NCI-H524 (cell line): ENCODE measurements around the gene AK5.

ENCODE experiments used
- DNase-seq, 2 experiments: peaks; one replicate each; lab custom pipeline; 2025; lab: John Stamatoyannopoulos, UW

The AK5 gene

GRCh38 chr1:77590651-77591050, 308.8 kb downstream of the AK5 start:
- DNase-seq = no peak

DNA sequence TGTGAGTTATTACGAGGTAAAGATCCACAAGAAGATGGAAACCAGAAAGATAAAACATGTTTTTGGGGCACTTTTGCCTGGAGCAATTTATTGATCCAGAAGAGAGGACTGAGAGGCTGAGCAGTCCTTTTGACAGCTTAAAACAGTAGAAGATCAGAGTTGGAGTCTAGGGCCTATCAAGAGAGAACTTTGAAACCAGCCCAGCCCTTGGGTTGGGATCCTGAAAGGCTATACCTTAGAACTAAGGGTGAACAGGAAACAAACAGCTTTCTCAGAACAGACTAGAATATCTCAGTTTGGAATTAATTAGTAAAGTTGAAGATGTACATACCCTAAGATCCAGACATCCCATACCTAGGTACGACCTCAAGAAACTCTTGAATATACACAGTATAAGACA, 311.1 kb downstream of the AK5 start:
- DNase-seq = no peak

DNA sequence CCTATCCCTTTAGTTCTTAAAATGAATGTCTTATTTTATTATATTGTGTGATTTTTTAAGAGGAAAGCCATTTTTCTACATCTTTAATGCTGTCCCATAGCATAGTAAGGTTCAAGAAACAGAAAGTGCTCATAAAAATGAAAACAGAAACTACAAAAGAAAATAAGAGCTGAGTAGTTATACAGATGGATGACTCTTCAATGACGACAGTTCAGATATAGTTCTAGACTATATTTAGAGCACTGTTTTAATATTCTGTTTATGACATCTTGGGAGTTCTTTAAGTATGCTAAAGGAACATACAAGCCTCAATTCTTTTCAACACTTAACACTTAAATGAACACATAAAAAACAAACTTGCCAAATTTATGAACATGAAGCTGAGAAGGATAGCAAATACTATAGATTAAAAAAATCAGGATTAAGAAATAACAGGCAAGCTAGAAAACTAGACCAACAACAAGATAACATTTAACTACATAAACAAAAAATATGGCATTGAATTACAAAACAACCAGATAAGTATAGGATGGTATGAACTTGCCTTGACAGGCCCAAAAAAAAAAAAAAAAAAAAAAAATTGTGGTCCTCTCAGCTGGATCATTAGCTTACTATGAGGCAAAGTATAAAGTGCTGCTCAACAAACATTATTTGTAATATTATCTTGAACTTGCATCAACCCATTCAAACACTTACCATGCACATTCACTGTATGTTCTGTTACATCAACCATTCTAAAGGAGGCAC, 312.7 kb downstream of the AK5 start:
- DNase-seq = no peak

DNA sequence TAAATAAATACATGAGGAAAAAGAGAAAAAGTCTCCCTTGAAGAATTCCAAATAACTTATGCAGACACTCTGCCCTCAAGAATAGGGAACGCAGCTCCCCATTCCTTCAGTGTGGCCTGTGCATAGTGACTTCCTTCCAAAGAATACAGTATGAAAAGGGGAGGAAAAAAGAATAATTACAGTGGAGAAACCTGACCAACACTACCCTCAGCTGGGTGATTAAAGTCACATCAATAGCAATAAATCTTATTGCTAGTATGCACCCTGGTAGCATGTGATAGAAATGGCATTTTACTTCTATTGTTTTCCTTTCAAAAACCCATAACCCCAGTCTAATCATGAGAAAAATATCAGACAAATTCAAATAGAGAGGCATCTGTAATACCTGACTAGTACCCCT, 315.5 kb downstream of the AK5 start:
- no peak for DNase-seq

DNA sequence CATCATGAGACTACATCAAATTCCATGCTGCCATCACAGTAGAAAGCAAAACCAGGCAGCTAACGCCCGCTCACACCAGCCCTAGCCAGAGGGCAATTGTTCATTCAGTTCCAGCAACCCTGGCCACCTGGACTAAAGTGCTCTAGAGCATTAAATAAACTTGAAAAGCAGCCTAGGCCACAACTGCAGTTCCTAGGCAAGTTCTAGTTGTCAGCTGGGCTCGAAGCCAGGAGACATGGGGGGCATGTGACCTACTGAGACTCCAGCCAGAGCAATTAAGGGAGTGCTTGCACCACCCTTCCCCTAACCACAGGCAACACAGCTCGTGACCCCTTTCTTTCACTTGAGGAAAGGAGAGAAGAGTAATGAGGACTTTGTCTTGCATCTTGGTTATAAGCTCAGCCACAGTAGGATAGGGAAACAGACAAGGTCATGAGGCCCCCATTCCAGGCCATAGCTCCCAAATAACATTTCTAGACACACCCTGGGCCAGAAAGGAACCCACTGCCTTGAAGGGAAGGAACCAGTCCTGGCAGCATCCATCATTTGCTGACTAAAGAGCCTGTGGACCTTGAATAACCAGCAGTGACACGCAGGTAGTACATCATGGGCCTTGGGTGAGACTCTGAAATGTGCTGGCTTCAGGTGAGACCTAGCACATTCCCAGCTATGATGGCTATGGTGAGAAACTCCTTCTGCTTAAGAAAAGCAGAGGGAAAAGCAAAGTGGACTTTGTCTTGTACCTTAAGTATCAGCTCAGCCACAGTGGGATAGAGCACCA, 323.6 kb downstream of the AK5 start:
- DNase-seq = no peak

GRCh38 chr1:77608893-77609292, 327.1 kb downstream of the AK5 start:
- DNase-seq = no peak
